GM23338 (cell line): ENCODE results near the gene DNAH17. TPM values are rescaled to one million over a fixed set of nuclear protein-coding genes. Genes with fewer than 3 reads are reported as not detected.

ENCODE experiments used
- ATAC-seq: fragments of 200-7000 bp; cut with Tn5 transposase; 3 replicates; pipeline ENCODE4 v1.9.1; 2020
- DNase-seq: peaks from one replicate; pipeline ENCODE4 v3.0.0-alpha.2; 2015; ENCODE audit warnings: low spot score
- H2AFZ ChIP-seq: fragments of 200-600 bp; sonication (generic); 2 replicates; pipeline ENCODE4 v1.8.0; 2016; ENCODE audit warnings: antibody characterized with exemption, mild to moderate bottlenecking, moderate library complexity
- H3F3A ChIP-seq: fragments of 200-600 bp; sonication (generic); replicated peaks from 2 replicates; pipeline ENCODE4 v1.8.0; 2017; ENCODE audit warnings: antibody characterized with exemption, mixed run types, low read depth
- H3K27ac ChIP-seq: fragments of 200-600 bp; sonication (generic); 2 replicates; pipeline ENCODE4 v1.6.1; 2016; ENCODE audit warnings: low read depth
- H3K27me3 ChIP-seq: fragments of 200-600 bp; sonication (generic); 2 replicates; pipeline ENCODE4 v1.8.0; 2016; ENCODE audit warnings: mild to moderate bottlenecking, mixed run types, moderate library complexity; ENCODE audit not compliant: insufficient read depth
- H3K36me3 ChIP-seq: fragments of 200-600 bp; sonication (generic); 2 replicates; pipeline ENCODE4 v1.8.0; 2016; ENCODE audit warnings: mild to moderate bottlenecking; ENCODE audit not compliant: insufficient read depth
- H3K4me1 ChIP-seq: fragments of 200-600 bp; sonication (generic); 2 replicates; pipeline ENCODE4 v1.8.0; 2016; ENCODE audit warnings: mild to moderate bottlenecking, moderate library complexity; ENCODE audit not compliant: insufficient read depth
- H3K4me2 ChIP-seq: fragments of 200-600 bp; sonication (generic); 2 replicates; pipeline ENCODE4 v1.7.1; 2017; ENCODE audit warnings: mixed run types
- H3K4me3 ChIP-seq: fragments of 200-600 bp; sonication (generic); 2 replicates; pipeline ENCODE4 v1.6.1; 2016; ENCODE audit warnings: mixed run types
- H3K79me2 ChIP-seq: fragments of 200-600 bp; sonication (generic); replicated peaks from 2 replicates; pipeline ENCODE4 v1.8.0; 2017; ENCODE audit warnings: mild to moderate bottlenecking; ENCODE audit not compliant: insufficient read depth
- H3K9me2 ChIP-seq: fragments of 200-600 bp; sonication (generic); 2 replicates; pipeline ENCODE4 v1.8.0; 2017; ENCODE audit not compliant: insufficient read depth
- H4K20me1 ChIP-seq: fragments of 200-600 bp; sonication (generic); replicated peaks from 2 replicates; pipeline ENCODE4 v1.8.0; 2017; ENCODE audit warnings: mild to moderate bottlenecking; ENCODE audit not compliant: insufficient read depth
- H3K27ac Mint-ChIP-seq: 2 replicates; pipeline ENCODE4 v1.8.0; 2020; ENCODE audit warnings: inconsistent platforms, mild to moderate bottlenecking, moderate library complexity, mixed read lengths
- H3K27me3 Mint-ChIP-seq: 3 replicates; pipeline ENCODE4 v1.8.0; 2022; ENCODE audit warnings: low read depth, mild to moderate bottlenecking, moderate library complexity, mixed read lengths, inconsistent platforms; ENCODE audit not compliant: insufficient read depth, poor library complexity
- H3K36me3 Mint-ChIP-seq: 3 replicates; pipeline ENCODE4 v1.8.0; 2021; ENCODE audit warnings: low read depth, mild to moderate bottlenecking, inconsistent platforms, moderate library complexity, mixed read lengths
- H3K4me1 Mint-ChIP-seq: 3 replicates; pipeline ENCODE4 v1.8.0; 2020; ENCODE audit warnings: mild to moderate bottlenecking, inconsistent platforms, mixed read lengths
- H3K4me3 Mint-ChIP-seq: 3 replicates; pipeline ENCODE4 v1.8.0; 2021; ENCODE audit warnings: moderate library complexity, mild to moderate bottlenecking, inconsistent platforms, mixed read lengths
- H3K9me3 Mint-ChIP-seq: 3 replicates; pipeline ENCODE4 v1.8.0; 2020; ENCODE audit warnings: moderate library complexity, mild to moderate bottlenecking, inconsistent platforms, mixed read lengths
- CREB1 ChIP-seq: fragments of 250-450 bp; sonication (Bioruptor Pico); IDR thresholded peaks from 2 replicates; pipeline ENCODE4 v1.5.0; 2020; ENCODE audit warnings: low read depth, mild to moderate bottlenecking, moderate library complexity
- ETS1 ChIP-seq: IDR thresholded peaks from 2 replicates; pipeline ENCODE4 v1.6.1; 2016; ENCODE audit warnings: antibody characterized with exemption
- EZH2 ChIP-seq: fragments of 200-600 bp; sonication (generic); IDR thresholded peaks from one replicate; pipeline ENCODE4 v1.8.0; 2017; ENCODE audit warnings: antibody characterized with exemption, mild to moderate bottlenecking, low read depth; ENCODE audit not compliant: unreplicated experiment
- EZH2phosphoT487 ChIP-seq: fragments of 200-600 bp; sonication (generic); IDR thresholded peaks from one replicate; pipeline ENCODE4 v1.8.1; 2018; ENCODE audit warnings: antibody characterized with exemption; ENCODE audit not compliant: unreplicated experiment
- NANOG ChIP-seq: IDR thresholded peaks from 2 replicates; pipeline ENCODE4 v1.6.1; 2016; ENCODE audit warnings: antibody characterized with exemption, borderline replicate concordance
- POLR2AphosphoS5 ChIP-seq: IDR thresholded peaks from 2 replicates; pipeline ENCODE4 v1.6.1; 2016; ENCODE audit warnings: antibody characterized with exemption, low read depth
- REST ChIP-seq: IDR thresholded peaks from one replicate; pipeline ENCODE4 v1.6.1; 2018; ENCODE audit warnings: antibody characterized with exemption; ENCODE audit not compliant: unreplicated experiment
- STAT1 ChIP-seq: IDR thresholded peaks from one replicate; pipeline ENCODE4 v1.6.1; 2016; ENCODE audit warnings: antibody characterized with exemption; ENCODE audit not compliant: unreplicated experiment
- ZNF114 ChIP-seq: fragments of 250-450 bp; sonication (Bioruptor Pico); IDR thresholded peaks from 2 replicates; pipeline ENCODE4 v1.5.0; 2020; ENCODE audit warnings: mild to moderate bottlenecking, moderate library complexity
- ZNF331 ChIP-seq: fragments of 250-450 bp; sonication (Bioruptor Pico); IDR thresholded peaks from 2 replicates; pipeline ENCODE4 v1.5.0; 2020; ENCODE audit warnings: low read depth, mild to moderate bottlenecking, moderate library complexity
- ZNF462 ChIP-seq: fragments of 250-450 bp; sonication (Bioruptor Pico); IDR thresholded peaks from 2 replicates; pipeline ENCODE4 v1.5.0; 2020; ENCODE audit warnings: mild to moderate bottlenecking, moderate library complexity
- polyA plus RNA-seq: library from polyadenylated mRNA; unstranded; fragments of >200 nt; fragmentation: Nextera tagmentation; extraction: Ambion mirVana; gene quantifications from 2 replicates; pipeline ENCODE4 v1.2.1, GENCODE V29; 2016
- total RNA-seq: library from RNA; depleted of rRNA; stranded (reverse); fragments of >200 nt; shearing (Covaris generic); gene quantifications from 2 replicates; pipeline ENCODE4 v1.2.3, GENCODE V29; 2014

The DNAH17 gene
- total and polyA plus RNA-seq, 2 experiments from 2014 or later, result 0.59 to 2.0 TPM

DNA sequence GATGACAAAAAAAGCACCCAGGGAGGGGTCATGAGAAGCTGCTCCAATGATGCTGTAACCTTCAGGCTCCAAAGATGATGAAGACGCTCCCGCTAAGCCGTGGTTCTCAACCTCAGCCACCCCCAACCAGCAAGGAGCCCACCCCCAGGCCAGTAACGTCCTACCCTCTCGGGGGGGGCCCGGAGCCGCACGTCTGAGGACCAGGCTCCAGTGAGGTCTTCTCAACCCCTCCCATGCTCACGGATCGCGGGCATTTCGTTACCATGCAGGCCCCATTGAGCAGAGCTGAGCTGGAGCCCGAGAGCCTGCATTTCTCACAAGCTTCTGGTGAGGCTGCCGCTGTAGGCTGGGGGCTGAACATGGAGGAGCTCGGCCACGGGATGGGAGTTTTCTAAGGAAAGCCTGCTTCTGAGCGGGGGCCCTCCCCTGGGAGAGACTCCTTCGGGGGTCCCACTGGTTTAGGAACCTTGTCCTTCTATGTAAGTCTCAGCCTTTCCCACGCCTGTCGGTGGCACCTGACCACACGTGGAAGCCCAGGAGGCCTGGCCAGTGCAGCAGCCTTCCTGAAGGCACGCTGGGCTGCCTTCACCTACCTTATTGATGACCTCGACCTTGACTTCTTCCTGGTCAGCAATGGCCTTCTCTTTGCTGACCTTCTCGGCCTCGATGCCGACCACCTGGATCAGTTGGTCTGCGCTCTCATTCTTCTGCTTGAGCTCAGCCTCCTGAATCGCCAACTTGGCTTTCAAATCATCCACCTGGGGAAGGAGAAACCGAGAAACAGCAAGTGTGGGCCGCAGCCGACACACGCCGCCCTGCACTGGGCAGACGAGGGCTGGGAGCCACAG lies 116.0 kb downstream of the DNAH17 start (continued):
- no peak for TF ChIP-seq ZNF462 (CRISPR knock-in tag)
- TF ChIP-seq CREB1 (CRISPR knock-in tag), result no peak
- no peak for TF ChIP-seq STAT1
- TF ChIP-seq ZNF331 (CRISPR knock-in tag), result no peak

- no peak overlapping the region for H3K4me3 Mint-ChIP-seq
- 0 out of 3 replicates have a peak, but pooled peaks cover 5% of the 10 kb centered on the region for H3K4me1 Mint-ChIP-seq
- no peak overlapping the region for H3K27ac Mint-ChIP-seq
- no peak for TF ChIP-seq REST
- no peak for TF ChIP-seq NANOG
- TF ChIP-seq STAT1, result no peak
- no peak for TF ChIP-seq POLR2AphosphoS5
- no peak for TF ChIP-seq ZNF114
- no peak for TF ChIP-seq ETS1
- no peak for TF ChIP-seq CREB1 (CRISPR knock-in tag)
- TF ChIP-seq EZH2phosphoT487, result no peak
- TF ChIP-seq EZH2, result no peak
- no peak for TF ChIP-seq ZNF331 (CRISPR knock-in tag)
Observed at GRCh38 chr17:78460176-78460675, 117.0 kb downstream of the DNAH17 start.

More at GRCh38 chr17:78460176-78460675, 117.0 kb downstream of the DNAH17 start:
- DNase-seq, result no peak
- Histone ChIP-seq H3F3A (no peaks in the 10 kb centered on the region), H3K79me2 (no peaks in the 10 kb centered on the region), H3K27ac (no peak overlapping the region), H3K4me2 (no peak overlapping the region), H3K9me2 (no peaks in the 10 kb centered on the region), H3K27me3 (no peaks in the 10 kb centered on the region), H4K20me1 (no peaks in the 10 kb centered on the region), H3K36me3 (no peaks in the 10 kb centered on the region; the same call in 1 of the 2 replicates), H3K4me3 (no peak overlapping the region), H2AFZ (no peak overlapping the region), H3K4me1 (no peaks in the 10 kb centered on the region)
- no peaks in the 10 kb centered on the region for H3K36me3 Mint-ChIP-seq
- peaks cover 9% of the 10 kb centered on the region; the same call in 2 of the 3 replicates for H3K9me3 Mint-ChIP-seq
- H3K27me3 Mint-ChIP-seq, result peaks cover 7% of the 10 kb centered on the region
- no peak for ATAC-seq
